NT2/D1 (cell line): ENCODE data around the gene ANKRD6.

Source experiments
- DNase-seq: peaks from one replicate; pipeline ENCODE4 v3.0.0-alpha.2; 2011; ENCODE audit warnings: low read depth, low spot score
- H3K27me3 ChIP-seq: 2 replicates; pipeline ENCODE4 v1.6.0; 2011; ENCODE audit warnings: mild to moderate bottlenecking; ENCODE audit not compliant: insufficient read length, insufficient read depth
- H3K36me3 ChIP-seq: 2 replicates; pipeline ENCODE4 v1.6.1; 2011; ENCODE audit warnings: mild to moderate bottlenecking, low read length, mixed read lengths; ENCODE audit not compliant: insufficient read depth, insufficient read length
- H3K4me1 ChIP-seq: 2 replicates; pipeline ENCODE4 v1.5.1; 2011; ENCODE audit not compliant: insufficient read depth, insufficient read length
- H3K4me3 ChIP-seq: 2 replicates; pipeline ENCODE4 v1.5.1; 2011; ENCODE audit warnings: low read depth; ENCODE audit not compliant: insufficient read length
- H3K9ac ChIP-seq: 2 replicates; pipeline ENCODE4 v1.6.0; 2011; ENCODE audit warnings: low read depth; ENCODE audit not compliant: insufficient read length
- H3K9me3 ChIP-seq: 2 replicates; pipeline ENCODE4 v1.5.1; 2011; ENCODE audit warnings: mild to moderate bottlenecking, low read length; ENCODE audit not compliant: insufficient read depth
- SUZ12 ChIP-seq: IDR thresholded peaks from 2 replicates; pipeline ENCODE4 v1.6.1; 2011; ENCODE audit not compliant: insufficient read length, insufficient read depth; ENCODE audit errors: extremely low read depth
- YY1 ChIP-seq: IDR thresholded peaks from 2 replicates; pipeline ENCODE4 v1.6.1; 2011; ENCODE audit not compliant: insufficient read length, insufficient read depth
- ZNF274 ChIP-seq: IDR thresholded peaks from 2 replicates; pipeline ENCODE4 v1.6.1; 2011; ENCODE audit warnings: mild to moderate bottlenecking, low read depth, low read length

ANKRD6 gene

DNA sequence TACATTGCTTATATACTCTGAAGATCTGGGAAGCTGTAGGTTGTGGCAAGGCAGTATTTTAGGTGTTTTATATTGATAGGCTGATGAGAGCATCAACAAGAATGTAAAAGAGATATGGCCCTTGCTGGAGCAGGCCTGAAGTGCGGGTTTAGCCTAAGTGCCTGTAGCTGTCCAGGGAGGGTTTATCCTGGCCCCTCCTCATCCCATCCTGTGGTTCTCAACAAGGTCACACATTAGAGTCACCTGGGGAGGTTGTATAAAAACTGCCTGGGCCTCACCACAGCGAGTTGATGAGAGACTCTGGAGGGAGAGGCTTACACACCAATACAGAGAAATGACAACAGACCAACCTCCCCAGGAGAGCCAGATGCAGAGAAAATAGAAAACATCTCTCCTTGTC is 157.2 kb downstream of the ANKRD6 start:
- Histone ChIP-seq H3K9me3 (no peaks in the 10 kb centered on the region), H3K27me3 (no peaks in the 10 kb centered on the region), H3K4me1 (peaks cover 3% of the 10 kb centered on the region), H3K36me3 (no peaks in the 10 kb centered on the region), H3K4me3 (no peak overlapping the region), H3K9ac (no peak overlapping the region)
- no peak for DNase-seq
- TF ChIP-seq SUZ12, result no peak
- TF ChIP-seq ZNF274, result no peak
- no peak for TF ChIP-seq YY1

GRCh38 chr6:89591745-89592144 is 158.8 kb downstream of the ANKRD6 start:
- H3K9me3 ChIP-seq, result no peaks in the 10 kb centered on the region
- TF ChIP-seq SUZ12, result no peak
- TF ChIP-seq YY1, result no peak
- no peak for TF ChIP-seq ZNF274
- H3K9ac ChIP-seq, result no peak overlapping the region
- H3K4me1 ChIP-seq, result peaks cover 3% of the 10 kb centered on the region
- DNase-seq, result no peak
- H3K4me3 ChIP-seq, result no peak overlapping the region
- H3K36me3 ChIP-seq, result no peaks in the 10 kb centered on the region
- H3K27me3 ChIP-seq, result no peaks in the 10 kb centered on the region

DNA sequence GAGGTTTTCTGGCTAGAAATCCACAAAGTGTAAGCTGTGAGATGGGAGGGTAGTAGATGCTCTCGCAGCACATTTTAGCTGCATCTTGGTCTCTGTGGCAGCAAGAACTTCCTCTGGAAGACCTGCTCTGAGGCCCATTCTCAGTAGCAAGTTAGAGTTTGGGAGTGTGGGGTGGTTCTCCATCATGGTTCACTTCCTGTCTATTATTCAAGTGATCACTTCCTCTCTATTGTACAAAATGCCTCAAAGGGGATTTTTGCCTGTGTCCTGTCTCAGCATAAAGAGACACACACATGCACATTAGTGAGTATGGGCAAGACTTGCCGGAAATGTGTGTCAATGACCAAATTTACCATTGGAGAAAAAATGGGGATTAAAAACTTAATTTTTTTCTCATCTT is 163.1 kb downstream of the ANKRD6 start:
- Histone ChIP-seq H3K36me3 (no peaks in the 10 kb centered on the region), H3K4me1 (no peaks in the 10 kb centered on the region), H3K9me3 (no peaks in the 10 kb centered on the region), H3K27me3 (no peaks in the 10 kb centered on the region), H3K4me3 (no peak overlapping the region), H3K9ac (no peak overlapping the region)
- DNase-seq, result no peak
- TF ChIP-seq YY1, result no peak
- no peak for TF ChIP-seq ZNF274
- TF ChIP-seq SUZ12, result no peak

- DNase-seq, result no peak
- no peak for TF ChIP-seq YY1
- TF ChIP-seq SUZ12, result no peak
- TF ChIP-seq ZNF274, result no peak
- H3K36me3 ChIP-seq, result no peaks in the 10 kb centered on the region
- H3K4me1 ChIP-seq, result no peaks in the 10 kb centered on the region
- H3K9ac ChIP-seq, result no peak overlapping the region
- H3K9me3 ChIP-seq, result no peaks in the 10 kb centered on the region
- H3K27me3 ChIP-seq, result no peaks in the 10 kb centered on the region
- H3K4me3 ChIP-seq, result no peak overlapping the region
Measured at GRCh38 chr6:89596484-89596883, 163.5 kb downstream of the ANKRD6 start.

GRCh38 chr6:89597372-89597771 is 164.4 kb downstream of the ANKRD6 start:
- DNase-seq, result no peak
- Histone ChIP-seq H3K36me3 (no peaks in the 10 kb centered on the region), H3K27me3 (no peaks in the 10 kb centered on the region), H3K9ac (no peak overlapping the region), H3K4me3 (no peak overlapping the region), H3K4me1 (no peaks in the 10 kb centered on the region), H3K9me3 (no peaks in the 10 kb centered on the region)
- TF ChIP-seq YY1, result no peak
- no peak for TF ChIP-seq SUZ12
- TF ChIP-seq ZNF274, result no peak

DNA sequence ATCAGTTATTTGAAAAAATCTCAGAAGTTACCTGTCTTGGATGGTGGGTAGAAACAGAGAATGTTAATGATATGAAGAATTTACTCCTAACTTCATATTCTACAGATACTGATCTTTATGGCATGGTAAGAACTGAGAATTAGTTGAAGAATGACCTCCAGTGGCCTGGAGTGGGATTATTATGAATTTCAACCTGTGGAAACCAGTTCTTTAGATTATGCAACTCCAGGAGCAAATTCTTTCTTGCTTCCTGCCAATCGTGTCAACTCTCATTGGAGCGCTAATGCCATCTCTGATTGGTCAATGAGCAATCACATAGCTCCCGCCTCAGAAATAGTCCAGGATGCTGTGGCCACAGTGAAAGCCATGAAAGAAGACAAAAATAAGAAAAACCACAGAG is 165.0 kb downstream of the ANKRD6 start:
- Histone ChIP-seq H3K9ac (no peak overlapping the region), H3K36me3 (no peaks in the 10 kb centered on the region), H3K4me1 (no peaks in the 10 kb centered on the region), H3K9me3 (no peaks in the 10 kb centered on the region), H3K27me3 (no peaks in the 10 kb centered on the region), H3K4me3 (no peak overlapping the region)
- no peak for DNase-seq
- TF ChIP-seq YY1 (no peak), ZNF274 (no peak), SUZ12 (no peak)

GRCh38 chr6:89599727-89600126 is 166.8 kb downstream of the ANKRD6 start:
- no peaks in the 10 kb centered on the region for H3K27me3 ChIP-seq
- no peak for TF ChIP-seq ZNF274
- no peak for TF ChIP-seq YY1
- no peak overlapping the region for H3K4me3 ChIP-seq
- H3K36me3 ChIP-seq, result no peaks in the 10 kb centered on the region
- no peak overlapping the region for H3K9ac ChIP-seq
- no peaks in the 10 kb centered on the region for H3K9me3 ChIP-seq
- DNase-seq, result no peak
- H3K4me1 ChIP-seq, result no peaks in the 10 kb centered on the region

- TF ChIP-seq SUZ12 (no peak), ZNF274 (no peak), YY1 (no peak)
- no peak overlapping the region for H3K4me3 ChIP-seq
- H3K9me3 ChIP-seq, result no peaks in the 10 kb centered on the region
- H3K9ac ChIP-seq, result no peak overlapping the region
- H3K4me1 ChIP-seq, result no peaks in the 10 kb centered on the region
- no peaks in the 10 kb centered on the region for H3K27me3 ChIP-seq
- peaks cover 4% of the 10 kb centered on the region for H3K36me3 ChIP-seq
- no peak for DNase-seq
Measured at GRCh38 chr6:89602166-89602565, 169.2 kb downstream of the ANKRD6 start.
